ENCODE results near the gene ABCA2.

GRCh38 chr9:137021568-137021978, 6.5 kb downstream of the ABCA2 start:
- TF ChIP-seq, protein P1, sequence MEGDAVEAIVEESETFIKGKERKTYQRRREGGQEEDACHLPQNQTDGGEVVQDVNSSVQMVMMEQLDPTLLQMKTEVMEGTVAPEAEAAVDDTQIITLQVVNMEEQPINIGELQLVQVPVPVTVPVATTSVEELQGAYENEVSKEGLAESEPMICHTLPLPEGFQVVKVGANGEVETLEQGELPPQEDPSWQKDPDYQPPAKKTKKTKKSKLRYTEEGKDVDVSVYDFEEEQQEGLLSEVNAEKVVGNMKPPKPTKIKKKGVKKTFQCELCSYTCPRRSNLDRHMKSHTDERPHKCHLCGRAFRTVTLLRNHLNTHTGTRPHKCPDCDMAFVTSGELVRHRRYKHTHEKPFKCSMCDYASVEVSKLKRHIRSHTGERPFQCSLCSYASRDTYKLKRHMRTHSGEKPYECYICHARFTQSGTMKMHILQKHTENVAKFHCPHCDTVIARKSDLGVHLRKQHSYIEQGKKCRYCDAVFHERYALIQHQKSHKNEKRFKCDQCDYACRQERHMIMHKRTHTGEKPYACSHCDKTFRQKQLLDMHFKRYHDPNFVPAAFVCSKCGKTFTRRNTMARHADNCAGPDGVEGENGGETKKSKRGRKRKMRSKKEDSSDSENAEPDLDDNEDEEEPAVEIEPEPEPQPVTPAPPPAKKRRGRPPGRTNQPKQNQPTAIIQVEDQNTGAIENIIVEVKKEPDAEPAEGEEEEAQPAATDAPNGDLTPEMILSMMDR (optimal IDR thresholded peaks at IDR 0.05 in 1 of 3, IDR thresholded peaks at IDR 0.05 in 1 of 3, conservative IDR thresholded peaks at IDR 0.05 in 1 of 3; ENCODE audit: extremely low read depth in 1 of 3, insufficient read depth in 2 of 3, low read length in 3 of 3), result no peak
- no peak for TF ChIP-seq EZH2 (IDR thresholded peaks at IDR 0.05; ENCODE audit: low read length)

Data from keratinocyte (primary cell).